Gastroesophageal sphincter (tissue), 3 donors: Measurements from ENCODE around the gene PRF1.

Experiments
- CTCF ChIP-seq, 4 experiments: fragments of 200-600 bp in 2 of 4; fragments of 450-650 bp in 2 of 4; sonication (generic) in 1 of 4; IDR thresholded peaks; one replicate each; pipeline ENCODE4 v1.5.1; 2017 to 2019; ENCODE audit warnings: antibody characterized with exemption in 4 of 4, mild to moderate bottlenecking in 2 of 4, moderate library complexity in 2 of 4
- EP300 ChIP-seq: sonication (generic); formaldehyde crosslinking; IDR thresholded peaks from one replicate; pipeline ENCODE4 v1.6.1; 2017; ENCODE audit warnings: antibody characterized with exemption, mild to moderate bottlenecking
- POLR2A ChIP-seq, 2 donors: fragments of 450-650 bp; IDR thresholded peaks; one replicate each; pipeline ENCODE4 v1.6.1; 2017; ENCODE audit warnings: antibody characterized with exemption in 2 of 2, mild to moderate bottlenecking in 2 of 2, moderate library complexity in 1 of 2

- TF ChIP-seq POLR2A (IDR thresholded peaks at IDR 0.05) (no peak), CTCF (IDR thresholded peaks at IDR 0.05) (no peak), EP300 (no peak)
These were observed 39.3 kb downstream of the PRF1 start for GRCh38 chr10:70563230-70563629.
